GM10266 (cell line): ENCODE results near the gene CUX1.

Experiments
- DNase-seq: peaks from one replicate; pipeline ENCODE4 v3.0.0; 2012; ENCODE audit errors: extremely low spot score
- CTCF ChIP-seq: IDR thresholded peaks from 2 replicates; pipeline ENCODE4 v1.5.1; 2012; ENCODE audit warnings: mild to moderate bottlenecking, low read depth; ENCODE audit not compliant: control insufficient read depth, insufficient read depth; ENCODE audit errors: missing control alignments

CUX1 gene

GRCh38 chr7:102055181-102055976, 238.0 kb downstream of the CUX1 start:
- no peak for DNase-seq
- no peak for TF ChIP-seq CTCF

GRCh38 chr7:102059524-102059923, 242.1 kb downstream of the CUX1 start:
- TF ChIP-seq CTCF, result no peak
- DNase-seq, result no peak

- DNase-seq, result no peak
- TF ChIP-seq CTCF, result no peak
Observed at GRCh38 chr7:102061354-102061945, 244.0 kb downstream of the CUX1 start.

GRCh38 chr7:102061981-102062390, 244.6 kb downstream of the CUX1 start:
- TF ChIP-seq CTCF, result no peak
- peak; percentile 86 for DNase-seq

- TF ChIP-seq CTCF, result no peak
- DNase-seq, result no peak
Observed at GRCh38 chr7:102063690-102064180, 246.3 kb downstream of the CUX1 start.

- no peak for DNase-seq
- no peak for TF ChIP-seq CTCF
Observed at GRCh38 chr7:102064361-102065025, 247.1 kb downstream of the CUX1 start.
